LNCaP clone FGC (cell line): ENCODE data around the gene MROH2B.
"Not testable (repeated sequence)": the region's sequence is repeated elsewhere in the genome, so short reads cannot be mapped to it uniquely, and the experiment has no call there.

Source experiments
- DNase-seq: peaks from one replicate; pipeline ENCODE4 v3.0.0-alpha.2; 2011; ENCODE audit warnings: low read depth
- H3K4me3 ChIP-seq: 2 replicates; pipeline ENCODE4 v1.5.1; 2011; ENCODE audit warnings: mild to moderate bottlenecking, low read depth, low read length, control low read depth
- TF ChIP-seq, protein P1 (sequence below): IDR thresholded peaks from 2 replicates; pipeline ENCODE4 v1.5.1; 2012; ENCODE audit warnings: mild to moderate bottlenecking; ENCODE audit not compliant: control insufficient read depth, insufficient read depth; ENCODE audit errors: extremely low read depth

MROH2B gene

DNA sequence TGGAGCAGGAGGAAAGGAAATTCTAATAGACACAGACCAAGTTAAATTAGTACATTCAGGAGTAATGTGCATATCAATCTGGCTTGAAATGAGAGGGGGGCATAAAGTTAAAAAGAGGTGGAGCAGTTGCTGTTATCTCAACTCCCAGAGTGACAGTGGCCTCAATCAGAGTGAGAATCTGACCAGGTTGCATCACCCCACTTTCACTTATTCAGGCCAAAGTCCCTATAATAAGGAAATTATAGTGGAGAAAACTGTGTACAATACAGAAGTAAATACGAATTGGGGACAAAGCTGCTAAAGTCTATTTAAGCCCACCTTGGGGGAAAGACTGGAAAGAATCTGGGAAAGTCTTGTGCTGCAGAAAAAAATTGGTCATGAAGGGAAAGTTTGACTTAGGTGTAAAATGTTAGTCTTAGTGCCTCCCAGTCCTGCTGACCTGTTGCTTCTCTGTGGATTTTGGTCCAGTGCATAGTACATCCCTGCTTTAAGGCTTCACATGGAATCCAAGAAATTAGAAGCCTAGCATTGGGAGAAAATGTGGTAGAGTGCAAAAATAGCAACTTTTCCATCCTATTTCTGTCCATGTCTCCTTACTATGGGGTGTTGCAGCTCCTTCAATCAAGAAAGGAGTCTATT lies 27.9 kb downstream of the MROH2B start:
- TF ChIP-seq, protein P1, sequence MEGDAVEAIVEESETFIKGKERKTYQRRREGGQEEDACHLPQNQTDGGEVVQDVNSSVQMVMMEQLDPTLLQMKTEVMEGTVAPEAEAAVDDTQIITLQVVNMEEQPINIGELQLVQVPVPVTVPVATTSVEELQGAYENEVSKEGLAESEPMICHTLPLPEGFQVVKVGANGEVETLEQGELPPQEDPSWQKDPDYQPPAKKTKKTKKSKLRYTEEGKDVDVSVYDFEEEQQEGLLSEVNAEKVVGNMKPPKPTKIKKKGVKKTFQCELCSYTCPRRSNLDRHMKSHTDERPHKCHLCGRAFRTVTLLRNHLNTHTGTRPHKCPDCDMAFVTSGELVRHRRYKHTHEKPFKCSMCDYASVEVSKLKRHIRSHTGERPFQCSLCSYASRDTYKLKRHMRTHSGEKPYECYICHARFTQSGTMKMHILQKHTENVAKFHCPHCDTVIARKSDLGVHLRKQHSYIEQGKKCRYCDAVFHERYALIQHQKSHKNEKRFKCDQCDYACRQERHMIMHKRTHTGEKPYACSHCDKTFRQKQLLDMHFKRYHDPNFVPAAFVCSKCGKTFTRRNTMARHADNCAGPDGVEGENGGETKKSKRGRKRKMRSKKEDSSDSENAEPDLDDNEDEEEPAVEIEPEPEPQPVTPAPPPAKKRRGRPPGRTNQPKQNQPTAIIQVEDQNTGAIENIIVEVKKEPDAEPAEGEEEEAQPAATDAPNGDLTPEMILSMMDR = no peak
- DNase-seq = no peak
- H3K4me3 ChIP-seq = no peak overlapping the region

DNA sequence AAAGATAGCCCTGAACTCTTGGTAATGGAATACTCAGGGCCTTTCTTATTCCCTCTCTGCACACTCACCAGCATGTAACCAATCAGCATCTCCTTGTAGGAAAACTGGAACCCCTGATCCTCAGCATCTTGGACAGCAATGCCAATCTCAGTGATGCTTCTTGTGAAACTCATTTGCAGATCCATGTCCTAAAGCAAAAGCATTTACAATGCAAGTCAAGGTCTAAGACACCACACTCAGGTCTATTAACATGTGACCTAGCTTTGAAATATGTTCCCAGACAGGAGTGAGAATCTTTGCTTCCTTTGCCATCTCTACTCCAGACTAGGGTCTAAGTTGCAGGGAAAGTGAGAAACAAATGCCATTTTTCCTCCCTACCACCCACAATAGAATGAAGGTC lies 38.2 kb downstream of the MROH2B start:
- no peak overlapping the region for H3K4me3 ChIP-seq
- TF ChIP-seq, protein P1 = no peak
- no peak for DNase-seq

DNA sequence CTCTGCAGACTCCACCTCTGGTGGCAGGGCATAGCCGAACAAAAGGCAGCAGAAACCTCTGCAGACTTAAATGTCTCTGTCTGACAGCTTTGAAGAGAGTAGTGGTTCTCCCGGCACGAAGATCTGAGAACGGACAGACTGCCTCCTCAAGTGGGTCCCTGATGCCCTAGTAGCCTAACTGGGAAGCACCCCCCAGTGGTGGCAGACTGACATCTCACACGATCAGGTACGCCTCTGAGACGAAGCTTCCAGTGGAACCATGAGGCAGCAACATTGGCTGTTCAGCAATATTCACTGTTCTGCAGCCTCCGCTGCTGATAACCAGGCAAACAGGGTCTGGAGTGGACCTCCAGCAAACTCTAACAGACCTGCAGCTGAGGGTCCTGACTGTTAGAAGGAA lies 48.5 kb downstream of the MROH2B start:
- H3K4me3 ChIP-seq, DNase-seq: not testable (repeated sequence)
- TF ChIP-seq, protein P1 = 0 out of 2 replicates have a peak, but pooled peaks have one; percentile 22

DNA sequence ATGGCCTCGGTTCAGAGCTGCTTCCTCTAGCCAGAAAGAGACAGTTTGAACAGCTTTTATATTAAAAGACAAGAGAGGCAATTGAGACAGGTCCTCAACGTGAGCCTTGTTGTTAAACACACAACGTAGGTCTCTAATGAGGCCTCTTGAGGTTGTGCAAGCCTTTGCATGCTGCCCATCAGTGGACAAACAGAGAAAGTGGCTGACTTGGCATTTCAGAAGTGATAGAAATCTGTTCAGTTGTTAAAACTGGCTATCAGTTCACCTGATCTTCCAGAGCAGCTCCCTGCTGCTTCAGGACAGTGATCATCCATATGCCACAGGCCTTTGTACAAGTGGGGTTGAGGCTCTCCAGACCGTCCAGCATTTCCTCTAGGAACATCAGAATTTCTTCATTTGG lies 58.8 kb downstream of the MROH2B start:
- no peak for DNase-seq
- TF ChIP-seq, protein P1 = no peak
- H3K4me3 ChIP-seq = no peak overlapping the region

DNA sequence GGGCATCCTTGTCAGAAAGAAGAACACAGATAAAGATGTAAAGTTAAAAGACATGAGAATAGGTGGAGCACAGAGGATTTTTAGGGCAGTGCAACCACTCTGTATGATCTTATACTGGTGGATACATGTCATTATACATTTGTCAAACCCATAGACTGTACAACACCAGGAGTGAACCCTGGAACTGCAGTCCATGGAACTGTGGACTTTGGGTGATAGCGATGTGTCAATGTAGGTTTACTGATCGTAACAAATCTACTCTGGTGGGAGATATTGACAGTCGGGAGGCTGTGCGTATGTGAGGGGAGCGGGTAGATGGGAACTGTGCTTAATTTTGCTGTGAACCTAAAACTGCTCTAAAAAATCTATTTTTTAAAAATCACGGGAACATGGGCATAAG lies 60.6 kb downstream of the MROH2B start:
- H3K4me3 ChIP-seq = no peak overlapping the region
- TF ChIP-seq, protein P1 = no peak
- DNase-seq = no peak

DNA sequence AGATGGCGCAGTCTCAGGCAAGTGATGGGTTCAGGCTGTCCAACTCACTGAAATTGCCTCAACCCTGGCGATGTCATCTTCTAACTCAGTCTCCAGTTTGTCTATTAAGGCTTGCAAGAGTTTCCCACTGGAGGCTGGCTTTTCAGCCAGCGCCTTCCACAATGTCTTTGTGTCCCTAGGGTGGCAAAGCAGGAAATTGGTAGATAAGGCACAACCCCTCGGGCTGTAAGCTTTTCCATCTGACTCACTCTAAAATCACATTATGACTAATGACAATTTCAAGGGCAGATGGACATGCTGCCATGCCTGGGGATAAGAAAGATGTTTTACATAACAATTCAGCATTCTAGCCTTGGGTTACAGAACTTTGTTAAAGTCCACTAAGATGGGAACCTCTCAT lies 61.9 kb downstream of the MROH2B start:
- H3K4me3 ChIP-seq = no peak overlapping the region
- TF ChIP-seq, protein P1 = no peak
- DNase-seq = no peak

DNA sequence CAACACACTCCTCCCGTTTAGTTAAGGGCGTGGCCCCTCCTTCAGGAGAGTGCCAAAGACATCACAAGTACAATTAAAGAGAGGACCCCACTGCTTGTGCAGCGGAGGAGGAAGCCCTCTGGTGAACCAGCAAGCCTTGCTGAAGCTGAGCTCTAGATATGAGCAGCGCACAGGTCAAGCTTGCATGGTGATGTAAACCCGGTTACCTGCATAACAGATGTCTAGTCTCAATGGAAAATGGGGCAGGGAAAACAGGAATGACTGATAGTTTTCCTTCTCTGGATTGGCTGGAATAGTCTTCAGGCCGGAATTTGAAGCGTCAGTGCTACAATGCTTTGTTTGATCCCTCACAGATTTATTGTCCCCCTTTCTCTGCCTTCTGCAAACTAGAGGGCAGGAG lies 66.2 kb downstream of the MROH2B start:
- TF ChIP-seq, protein P1 = no peak
- H3K4me3 ChIP-seq = no peak overlapping the region

More for the DNA sequence above, 66.2 kb downstream of the MROH2B start:
- DNase-seq = no peak
